ENCODE results near the gene DNAH17. TPM values are rescaled to one million over a fixed set of nuclear protein-coding genes. Genes with fewer than 3 reads are reported as not detected.

The DNAH17 gene
- total RNA-seq, 1 experiment from 2014 or later: 0.76 TPM

GRCh38 chr17:78495634-78496033 is 81.6 kb downstream of the DNAH17 start:
- DNase-seq: no peak
- no peak overlapping the region for H2AFZ ChIP-seq
- H4K20me1 ChIP-seq (ENCODE audit: insufficient read depth): no peaks in the 10 kb centered on the region
- H3K4me1 ChIP-seq (replicated peaks; ENCODE audit: insufficient read depth): no peaks in the 10 kb centered on the region
- BruUV-seq (replicated peaks): no TSS peak
- ChIA-PET CTCF (no interaction called here), POLR2A (ENCODE audit: unreplicated experiment) (no interaction called here)
- no peak overlapping the region for H3K4me2 ChIP-seq
- H3K27me3 ChIP-seq (ENCODE audit: insufficient read depth, low read depth): no peaks in the 10 kb centered on the region
- no peak overlapping the region for H3K4me3 ChIP-seq
- H3K9me3 ChIP-seq (ENCODE audit: insufficient read depth, low read depth): no peaks in the 10 kb centered on the region
- H3K36me3 ChIP-seq (ENCODE audit: low read depth): no peaks in the 10 kb centered on the region
- no peak overlapping the region for H3K27ac ChIP-seq
- H3K79me2 ChIP-seq (ENCODE audit: low read depth): no peaks in the 10 kb centered on the region
- intact Hi-C loops (cut with micrococcal nuclease; ENCODE audit: unreplicated experiment): loop anchor here (2.0 kb wide), 1 partner anchor 303 kb away; no protein-coding TSS in a partner anchor
- TF ChIP-seq EZH2 (IDR thresholded peaks at IDR 0.05; ENCODE audit: low read depth): no peak
- no peak for TF ChIP-seq CTCF (conservative IDR thresholded peaks at IDR 0.05)
- no peaks in the 10 kb centered on the region for H3F3A ChIP-seq (ENCODE audit: insufficient read depth, low read depth)
- no peaks in the 10 kb centered on the region for H3K9me2 ChIP-seq (ENCODE audit: insufficient read depth)

- Histone ChIP-seq H3F3A (ENCODE audit: insufficient read depth, low read depth) (no peaks in the 10 kb centered on the region), H3K4me1 (replicated peaks; ENCODE audit: insufficient read depth) (no peaks in the 10 kb centered on the region), H3K9me2 (ENCODE audit: insufficient read depth) (no peaks in the 10 kb centered on the region), H2AFZ (no peak overlapping the region), H3K4me3 (no peak overlapping the region), H3K79me2 (ENCODE audit: low read depth) (no peaks in the 10 kb centered on the region), H3K36me3 (ENCODE audit: low read depth) (no peaks in the 10 kb centered on the region), H3K4me2 (no peak overlapping the region), H3K27me3 (ENCODE audit: insufficient read depth, low read depth) (no peaks in the 10 kb centered on the region), H3K27ac (no peak overlapping the region), H4K20me1 (ENCODE audit: insufficient read depth) (no peaks in the 10 kb centered on the region), H3K9me3 (ENCODE audit: insufficient read depth, low read depth) (no peaks in the 10 kb centered on the region)
- no TSS peak for BruUV-seq (replicated peaks)
- TF ChIP-seq CTCF (conservative IDR thresholded peaks at IDR 0.05) (no peak), EZH2 (IDR thresholded peaks at IDR 0.05; ENCODE audit: low read depth) (no peak)
- intact Hi-C loops (cut with micrococcal nuclease; ENCODE audit: unreplicated experiment): no loop called here
- ChIA-PET CTCF (no interaction called here), POLR2A (ENCODE audit: unreplicated experiment) (no interaction called here)
- no peak for DNase-seq
These were observed 82.4 kb downstream of the DNAH17 start for GRCh38 chr17:78494696-78495330.

GRCh38 chr17:78493853-78494695 is 83.1 kb downstream of the DNAH17 start:
- H3F3A ChIP-seq (ENCODE audit: insufficient read depth, low read depth): no peaks in the 10 kb centered on the region
- no peak overlapping the region for H2AFZ ChIP-seq
- H3K9me3 ChIP-seq (ENCODE audit: insufficient read depth, low read depth): no peaks in the 10 kb centered on the region
- H4K20me1 ChIP-seq (ENCODE audit: insufficient read depth): no peaks in the 10 kb centered on the region
- POLR2A ChIA-PET (ENCODE audit: unreplicated experiment): no interaction called here
- H3K27me3 ChIP-seq (ENCODE audit: insufficient read depth, low read depth): no peaks in the 10 kb centered on the region
- no peak for DNase-seq
- H3K9me2 ChIP-seq (ENCODE audit: insufficient read depth): no peaks in the 10 kb centered on the region
- H3K4me2 ChIP-seq: no peak overlapping the region
- no peak for TF ChIP-seq EZH2 (IDR thresholded peaks at IDR 0.05; ENCODE audit: low read depth)
- no peak for TF ChIP-seq CTCF (conservative IDR thresholded peaks at IDR 0.05)
- no TSS peak for BruUV-seq (replicated peaks)
- H3K27ac ChIP-seq: no peak overlapping the region
- CTCF ChIA-PET: interaction anchor here (0.6 kb wide), 1 partner anchor 22 kb away, joined by 3 read pairs; no protein-coding TSS in a partner anchor
- H3K79me2 ChIP-seq (ENCODE audit: low read depth): no peaks in the 10 kb centered on the region
- intact Hi-C loops (cut with micrococcal nuclease; ENCODE audit: unreplicated experiment): no loop called here
- no peak overlapping the region for H3K4me3 ChIP-seq
- H3K4me1 ChIP-seq (replicated peaks; ENCODE audit: insufficient read depth): no peaks in the 10 kb centered on the region
- H3K36me3 ChIP-seq (ENCODE audit: low read depth): no peaks in the 10 kb centered on the region
